SH-SY5Y (cell line): ENCODE results near the gene RC3H2.

Experiments used
- GATA2 ChIP-seq: IDR thresholded peaks from 2 replicates; pipeline ENCODE4 v1.6.1; 2011; ENCODE audit warnings: mild to moderate bottlenecking, low read depth, low read length
- GATA3 ChIP-seq: IDR thresholded peaks from 2 replicates; pipeline ENCODE4 v1.6.1; 2011; ENCODE audit warnings: low read depth, mild to moderate bottlenecking, low read length, moderate library complexity

Gene RC3H2

DNA sequence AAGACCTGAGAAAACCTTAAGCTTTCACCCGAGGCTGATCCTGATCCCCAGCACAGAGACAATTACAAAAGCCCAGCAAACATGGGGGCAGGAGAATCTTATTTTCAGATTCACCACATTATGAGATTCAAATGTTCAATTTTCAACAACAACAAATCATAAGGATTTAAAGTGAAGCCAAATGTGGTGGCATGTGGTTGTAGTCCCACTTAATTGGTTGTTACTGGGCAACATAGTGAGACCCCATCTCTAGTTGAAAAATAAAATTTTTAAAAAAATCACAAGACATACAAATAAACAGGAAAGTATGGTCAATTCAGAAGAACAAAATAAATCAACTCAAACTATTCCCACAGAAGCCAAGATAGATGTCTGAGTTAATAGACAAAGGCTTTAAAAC, 31.7 kb upstream of the RC3H2 start:
- TF ChIP-seq GATA2 (no peak), GATA3 (no peak)

DNA sequence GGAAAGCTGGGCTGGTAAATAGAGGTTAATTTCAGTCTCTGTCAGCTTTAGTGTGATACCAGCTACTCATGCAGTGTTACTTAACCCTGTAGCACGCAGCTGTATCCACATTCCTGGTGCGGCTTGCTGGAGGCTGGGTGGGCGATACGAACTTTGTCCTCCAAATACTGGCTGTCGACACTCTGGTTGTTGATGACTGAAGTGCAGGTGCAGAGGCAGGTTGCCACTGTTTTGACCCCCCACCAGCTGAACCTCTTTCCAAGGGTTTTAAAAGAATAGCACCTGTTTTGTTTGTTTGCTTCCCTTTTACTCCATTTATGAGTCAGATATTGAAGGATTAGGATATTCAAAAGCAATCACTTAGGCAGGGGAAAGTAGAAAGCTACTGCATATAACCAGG, 31.3 kb upstream of the RC3H2 start:
- no peak for TF ChIP-seq GATA2
- no peak for TF ChIP-seq GATA3

DNA sequence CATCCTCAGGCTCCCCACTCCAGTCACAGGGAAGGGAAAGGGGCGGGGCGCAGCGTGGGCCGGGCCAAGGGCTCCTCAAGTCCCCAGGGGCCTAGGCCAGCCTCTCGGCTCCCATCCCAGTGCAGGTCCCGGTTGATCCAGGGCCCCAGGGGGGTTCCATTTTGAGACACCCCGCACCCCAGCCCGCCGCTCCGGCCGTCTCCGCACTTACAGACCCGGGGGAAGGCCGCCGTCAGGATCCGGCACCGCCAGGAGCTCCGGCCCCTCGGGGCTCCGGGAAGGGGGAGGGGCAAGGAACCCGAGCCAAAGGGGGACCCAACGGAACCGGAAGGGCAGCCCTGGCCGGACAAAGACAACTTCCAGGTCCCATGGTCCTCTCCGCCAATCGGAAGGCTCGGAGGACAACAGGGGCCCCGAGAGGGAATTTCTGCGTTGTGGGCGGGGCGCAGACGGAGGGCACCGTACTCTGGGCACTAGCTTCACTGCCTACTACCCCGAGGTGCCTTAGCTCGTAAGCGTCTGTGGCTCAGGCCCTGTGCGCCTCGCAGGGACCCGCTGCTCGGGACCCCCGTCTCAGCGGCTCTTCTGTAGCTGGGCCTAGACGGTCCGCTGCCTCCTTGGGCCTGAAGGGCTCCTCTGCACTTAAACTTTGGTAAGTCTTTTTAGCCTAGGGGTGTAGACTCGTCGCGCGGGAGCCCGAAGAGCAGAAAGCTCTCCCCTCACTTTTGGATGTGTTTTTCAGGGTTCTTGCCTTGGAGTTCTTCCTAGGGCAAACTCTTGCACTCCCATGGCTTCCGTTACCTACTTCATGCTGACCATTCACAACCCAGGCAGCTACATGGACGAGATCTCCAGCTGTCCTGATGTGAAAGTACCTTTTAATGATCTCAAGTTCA, 26.3 kb upstream of the RC3H2 start, which contains the start of gene ZBTB26:
ZBTB26 (minus strand) TSS at position 287 of the 896 bp plus-strand sequence. CDS start 11,578 bp downstream, outside the sequence.
- TF ChIP-seq GATA2 (no peak; the same call in 1 of the 2 replicates), GATA3 (no peak)

DNA sequence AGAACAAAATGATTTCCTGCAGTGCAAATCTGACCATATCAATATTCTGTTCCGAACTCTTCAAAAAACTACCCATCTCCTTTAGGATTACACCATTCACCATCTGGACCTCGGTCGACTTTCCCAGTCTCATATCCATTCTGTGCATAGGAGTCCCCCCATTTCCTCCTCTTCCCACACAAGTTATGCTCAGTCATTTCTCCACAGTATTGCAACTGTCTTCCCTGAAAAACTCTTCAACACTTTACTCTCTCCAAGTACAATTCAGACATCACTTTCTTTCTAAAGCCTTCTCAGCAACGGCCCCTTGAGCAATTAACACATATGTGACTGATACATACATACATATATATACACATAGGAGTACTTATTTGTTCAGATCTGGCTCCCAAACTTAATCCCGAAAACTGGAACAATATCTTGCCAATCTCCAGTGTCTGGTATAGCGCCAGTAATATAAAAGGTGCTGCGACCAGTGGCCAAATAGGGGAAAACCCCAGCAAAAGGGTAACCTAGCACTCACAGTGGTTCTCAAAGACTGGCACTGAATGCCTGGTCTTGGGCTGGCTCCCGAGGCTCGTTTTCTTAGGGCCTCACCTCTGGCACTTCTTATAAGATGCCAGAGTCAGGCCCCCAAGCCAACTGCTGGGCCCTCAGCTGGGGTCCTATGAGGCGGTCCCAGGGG, 25.5 kb upstream of the RC3H2 start:
- TF ChIP-seq GATA3 (no peak), GATA2 (no peak)

DNA sequence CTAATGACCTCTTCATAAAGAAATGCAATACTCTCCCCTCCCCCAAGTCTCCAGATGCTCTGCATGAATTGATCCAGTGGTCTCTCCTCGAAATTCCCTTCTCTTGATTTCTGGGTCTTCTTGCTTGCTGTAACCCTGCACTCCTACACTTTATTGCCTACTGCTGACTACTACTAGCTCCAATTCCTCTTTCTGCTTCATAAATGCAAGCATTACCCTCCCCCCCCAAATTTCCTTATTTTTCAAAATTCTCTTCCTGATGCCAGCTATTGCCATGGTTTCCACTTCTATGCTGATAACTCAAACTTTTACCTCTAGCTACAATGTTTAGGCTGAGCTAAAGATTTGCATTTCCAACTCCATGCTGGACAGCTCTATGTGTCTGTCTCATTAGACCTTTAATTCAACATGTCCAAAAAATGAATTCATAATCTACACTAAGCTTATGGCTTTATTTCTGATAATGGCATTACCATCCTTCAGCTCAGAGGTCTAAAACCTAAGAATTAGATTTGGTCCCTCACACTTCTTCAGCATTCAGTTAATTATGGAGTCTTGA, 24.7 kb upstream of the RC3H2 start:
- no peak for TF ChIP-seq GATA3
- no peak for TF ChIP-seq GATA2

DNA sequence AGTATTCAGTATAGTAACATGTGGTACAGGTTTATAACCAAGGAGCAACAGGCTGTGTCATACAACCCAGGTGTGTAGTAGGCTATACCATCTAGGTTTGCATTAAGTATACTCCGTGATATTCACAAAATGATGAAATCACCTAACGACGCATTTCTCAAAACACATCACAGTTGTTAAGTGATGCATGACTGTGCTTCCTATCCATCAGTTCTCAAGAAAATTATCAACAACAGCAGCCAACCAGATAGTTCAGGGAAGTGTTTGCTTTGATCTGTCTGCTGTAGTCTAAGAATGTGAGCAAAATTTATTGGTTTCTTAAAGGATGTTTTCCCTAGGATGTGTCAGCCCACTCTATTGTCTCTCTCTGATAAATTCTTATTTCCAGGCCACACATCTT, 18.8 kb upstream of the RC3H2 start:
- TF ChIP-seq GATA3: no peak
- TF ChIP-seq GATA2: no peak

DNA sequence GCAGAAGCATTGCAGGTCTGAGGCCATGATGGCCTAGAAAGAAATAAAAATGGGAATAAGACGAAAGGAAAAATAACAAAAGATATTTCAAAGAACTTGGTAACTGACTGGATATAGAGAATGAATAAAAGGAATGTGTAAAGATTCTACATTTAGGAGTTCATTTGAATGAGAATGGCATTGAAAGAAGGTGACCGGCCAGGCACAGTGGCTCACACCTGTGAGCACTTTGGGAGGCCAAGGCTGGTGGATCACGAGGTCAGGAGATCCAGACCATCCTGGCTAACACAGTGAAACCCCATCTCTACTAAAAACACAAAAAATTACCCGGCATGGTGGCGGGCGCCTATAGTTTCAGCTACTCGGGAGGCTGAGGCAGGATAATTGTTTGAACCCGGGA, 17.6 kb upstream of the RC3H2 start:
- TF ChIP-seq GATA2 (no peak), GATA3 (no peak)

DNA sequence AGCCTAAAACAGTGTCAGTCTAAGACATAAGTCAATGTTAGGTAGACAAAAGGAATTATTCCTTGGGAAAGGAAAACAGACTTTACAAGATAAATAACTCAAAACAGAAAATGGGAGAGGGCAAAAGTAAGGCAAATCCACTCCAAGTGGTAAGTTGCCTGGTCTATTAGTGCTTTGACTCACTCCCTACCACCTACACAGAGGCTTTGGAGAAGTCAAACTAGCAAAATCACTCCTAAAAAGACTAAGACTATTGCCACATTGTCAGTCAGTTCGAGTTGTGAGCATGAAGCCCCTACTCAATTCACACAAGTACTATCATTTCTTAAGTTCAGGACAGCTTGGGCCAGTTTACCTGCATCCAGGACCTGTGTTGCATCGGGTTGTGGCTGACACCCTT, 13.2 kb upstream of the RC3H2 start:
- no peak for TF ChIP-seq GATA3
- TF ChIP-seq GATA2: no peak

DNA sequence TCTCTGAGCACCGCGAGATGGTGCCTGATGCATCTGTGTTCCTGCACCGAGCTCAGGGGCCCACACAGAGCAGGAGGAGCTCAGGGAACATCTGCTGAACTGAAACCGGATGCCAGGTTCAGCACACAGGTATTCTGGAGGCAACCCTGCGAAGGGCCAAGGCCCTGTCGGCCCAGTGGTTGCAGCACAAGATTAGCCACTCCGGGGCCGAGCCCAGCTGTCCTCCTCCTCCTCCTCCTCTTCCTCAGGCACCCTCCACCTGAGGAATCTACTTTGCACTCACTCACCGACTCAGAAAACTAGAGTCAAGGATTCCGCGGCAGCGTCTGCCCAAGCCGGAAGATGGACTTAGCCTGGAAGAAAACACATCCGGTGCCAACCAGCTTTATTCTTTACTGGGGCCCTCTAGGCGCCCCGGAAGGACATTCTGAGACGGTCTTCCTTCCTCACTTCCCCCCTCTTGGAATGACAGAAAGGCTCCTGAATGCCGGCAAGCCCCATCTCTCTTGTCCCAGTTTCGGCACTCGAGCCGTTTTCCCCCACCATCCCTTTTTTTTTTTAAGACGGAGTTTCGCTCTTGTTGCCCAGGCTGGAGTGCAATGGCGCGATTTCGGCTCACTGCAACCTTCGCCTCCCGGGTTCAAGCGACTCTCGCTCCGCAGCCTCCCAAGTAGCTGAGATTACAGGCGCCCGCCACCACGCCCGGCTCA, 8.0 kb upstream of the RC3H2 start, which contains the start of gene ZBTB6:
ZBTB6 (minus strand) TSS at position 360 of the 710 bp plus-strand sequence. CDS start 1,251 bp downstream, outside the sequence.
- TF ChIP-seq GATA3 (no peak), GATA2 (no peak)

DNA sequence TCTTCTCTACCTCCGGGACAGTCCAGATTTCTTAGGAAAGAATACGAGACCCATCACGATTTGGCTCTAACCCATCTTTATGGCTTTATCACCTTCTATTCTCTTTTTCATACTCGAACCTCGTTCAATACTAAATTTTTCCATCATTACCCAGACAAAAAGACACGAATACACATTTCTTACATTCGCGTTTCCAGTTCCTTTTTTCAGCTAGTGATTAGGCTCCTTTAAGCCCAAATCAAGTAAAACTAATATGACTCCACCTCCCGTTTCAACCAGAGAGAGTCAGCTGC, 7.5 kb upstream of the RC3H2 start:
- TF ChIP-seq GATA3 (no peak), GATA2 (no peak)

DNA sequence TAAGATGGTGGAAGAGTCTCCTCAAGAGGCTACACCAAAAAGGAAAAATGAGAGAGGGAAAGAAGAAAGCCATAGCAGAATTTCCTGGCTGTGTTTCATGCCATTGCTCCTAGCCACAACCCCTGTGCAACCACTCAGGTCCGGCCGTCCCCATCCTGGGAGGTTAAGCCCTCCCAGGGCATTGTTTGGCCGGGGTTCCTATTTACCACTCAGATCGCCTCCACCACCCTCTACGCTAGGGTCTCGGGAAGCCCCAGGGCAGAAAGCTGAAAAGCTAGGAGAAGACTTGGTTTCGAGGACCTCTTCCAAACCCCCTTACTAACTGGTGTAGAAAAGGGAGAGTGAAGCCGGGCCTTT, 715 bp downstream of the RC3H2 start:
- TF ChIP-seq GATA3 (no peak), GATA2 (no peak)

DNA sequence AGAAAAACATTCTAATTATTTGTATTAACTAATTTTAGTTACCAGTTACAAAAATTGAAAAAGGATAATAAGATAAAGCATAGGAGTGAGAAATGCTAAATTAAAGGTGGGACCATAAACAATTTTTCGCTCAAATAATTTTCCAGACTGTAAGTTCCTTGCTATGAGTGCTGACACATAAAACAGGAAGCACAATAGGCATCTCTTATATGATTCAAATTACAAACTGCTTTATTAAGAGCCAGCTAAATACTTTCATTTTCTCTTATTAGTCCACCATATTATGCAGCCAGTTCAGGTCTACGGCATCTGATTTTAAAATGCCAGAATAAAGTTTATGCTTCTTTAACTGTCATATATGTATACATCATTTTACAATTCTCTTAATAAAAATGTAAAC, 4.4 kb downstream of the RC3H2 start:
- TF ChIP-seq GATA2 (no peak), GATA3 (no peak)

DNA sequence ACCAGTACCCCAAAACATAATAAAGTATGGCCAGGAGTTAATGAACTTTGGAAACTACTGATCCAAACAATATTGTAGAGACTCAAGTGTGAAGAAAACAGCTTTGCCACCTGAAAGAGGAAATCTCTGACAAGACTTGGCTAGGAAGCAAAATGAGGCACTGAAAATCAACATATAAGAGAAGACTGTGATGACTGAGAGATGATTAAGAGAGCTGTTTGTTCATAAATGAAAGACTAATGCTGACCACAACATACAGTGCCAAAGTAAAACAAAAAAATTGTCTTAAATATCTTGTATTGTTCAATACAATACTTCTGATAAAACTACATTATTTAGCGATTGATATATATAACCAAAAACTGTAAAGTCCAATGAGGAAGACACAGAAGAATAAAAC, 7.2 kb downstream of the RC3H2 start:
- TF ChIP-seq GATA2: no peak
- no peak for TF ChIP-seq GATA3

DNA sequence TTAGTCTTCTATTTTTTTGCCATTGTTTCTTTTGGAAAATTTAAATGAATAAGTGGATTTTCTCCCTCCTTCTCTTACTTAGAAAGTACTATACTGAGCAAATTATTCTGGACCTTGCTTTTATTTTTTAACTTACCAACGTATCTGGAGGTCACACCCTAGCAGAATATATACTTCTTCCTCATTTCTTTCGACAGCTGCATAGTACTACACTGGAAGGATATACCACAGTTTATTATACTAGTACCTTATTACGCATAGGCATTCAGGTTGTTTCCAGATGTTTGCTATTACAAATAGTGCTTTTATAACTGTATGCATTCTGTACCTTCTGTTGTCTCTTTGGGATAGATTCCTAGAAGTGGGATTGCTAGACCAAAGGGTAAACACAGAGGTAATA, 16.7 kb downstream of the RC3H2 start:
- no peak for TF ChIP-seq GATA2
- no peak for TF ChIP-seq GATA3

DNA sequence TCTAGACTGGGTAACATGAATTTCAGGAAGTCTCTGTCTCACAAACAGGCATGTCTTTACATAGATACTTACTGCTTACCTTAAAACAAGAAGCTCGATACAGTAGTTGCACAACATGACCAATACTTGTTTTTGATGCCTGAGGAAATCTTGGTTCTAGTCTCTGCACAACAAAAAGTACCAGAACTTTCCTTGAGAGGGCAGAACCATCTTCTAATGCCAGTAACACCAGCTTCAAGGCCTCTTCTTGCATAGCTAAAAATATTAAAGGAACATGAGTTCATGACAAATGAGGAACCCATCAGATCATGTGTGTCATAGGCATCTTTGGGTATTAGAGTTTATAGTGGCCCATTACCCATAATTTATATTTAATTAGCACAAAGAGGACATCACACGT, 22.0 kb downstream of the RC3H2 start:
- TF ChIP-seq GATA3 (no peak), GATA2 (no peak)

DNA sequence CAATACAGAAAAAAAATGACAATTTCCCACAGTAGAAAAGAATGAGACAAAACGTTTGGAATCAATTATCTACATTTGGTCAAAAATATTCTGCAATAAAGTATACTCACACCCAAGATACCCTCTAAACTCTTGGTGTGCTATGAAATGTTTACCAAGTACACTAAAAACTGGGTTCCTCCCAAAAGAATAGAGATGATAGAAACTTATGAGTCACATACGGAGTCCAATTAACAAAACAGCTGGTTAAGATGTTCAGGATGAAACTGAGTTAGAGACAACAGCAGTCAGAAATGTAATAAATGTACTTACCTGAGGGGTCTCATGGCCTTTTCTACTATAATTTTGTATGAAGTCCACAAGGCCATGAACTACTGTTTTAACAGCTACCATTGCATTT, 25.7 kb downstream of the RC3H2 start:
- TF ChIP-seq GATA2 (no peak), GATA3 (no peak)

DNA sequence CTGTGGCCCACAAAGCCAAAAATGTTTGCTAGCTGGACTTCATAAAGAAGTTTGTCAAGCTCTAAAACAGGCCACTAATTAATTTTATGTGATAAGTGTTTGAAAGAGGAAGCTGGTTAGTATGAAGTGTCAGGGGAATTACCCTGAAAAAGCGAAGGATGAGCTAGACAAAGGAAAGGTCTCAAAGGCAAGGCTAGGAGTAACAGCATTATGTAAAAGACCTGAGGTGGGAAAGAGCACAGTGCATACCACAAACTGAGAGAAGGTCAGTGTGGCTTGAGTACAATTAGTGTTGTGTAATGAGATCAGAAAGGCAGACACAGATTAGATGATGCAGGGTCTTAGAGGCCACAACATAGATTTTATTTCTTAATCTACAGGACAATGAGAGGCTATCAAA, 29.6 kb downstream of the RC3H2 start:
- no peak for TF ChIP-seq GATA3
- no peak for TF ChIP-seq GATA2
